ENCODE measurements around the gene MSH5. TPM values are rescaled to one million over a fixed set of nuclear protein-coding genes. Genes with fewer than 3 reads are reported as not detected.

MSH5 gene
- total RNA-seq, result 10 to 100 TPM; 35.7 to 57.2 TPM
- 61.1 TPM for polyA plus RNA-seq (2013, experiment 1 of 2)
- polyA plus RNA-seq (2013, experiment 2 of 2), result 49.7 TPM
- long read RNA-seq, experiment 1, partial matches to known transcripts, result 1 of 4 reads
- long read RNA-seq, experiment 1, other reads (novel, unspliced or antisense), result 3 of 4 reads
- long read RNA-seq, experiment 2, partial matches to known transcripts, result 1 of 16 reads
- long read RNA-seq, experiment 2, other reads (novel, unspliced or antisense), result 11 of 16 reads
- long read RNA-seq, experiment 3, partial matches to known transcripts, result 1 of 26 reads
- long read RNA-seq, experiment 3, other reads (novel, unspliced or antisense), result 22 of 26 reads
- long read RNA-seq, experiment 4, partial matches to known transcripts, result 1 of 4 reads
- long read RNA-seq, experiment 4, other reads (novel, unspliced or antisense), result 3 of 4 reads

DNA sequence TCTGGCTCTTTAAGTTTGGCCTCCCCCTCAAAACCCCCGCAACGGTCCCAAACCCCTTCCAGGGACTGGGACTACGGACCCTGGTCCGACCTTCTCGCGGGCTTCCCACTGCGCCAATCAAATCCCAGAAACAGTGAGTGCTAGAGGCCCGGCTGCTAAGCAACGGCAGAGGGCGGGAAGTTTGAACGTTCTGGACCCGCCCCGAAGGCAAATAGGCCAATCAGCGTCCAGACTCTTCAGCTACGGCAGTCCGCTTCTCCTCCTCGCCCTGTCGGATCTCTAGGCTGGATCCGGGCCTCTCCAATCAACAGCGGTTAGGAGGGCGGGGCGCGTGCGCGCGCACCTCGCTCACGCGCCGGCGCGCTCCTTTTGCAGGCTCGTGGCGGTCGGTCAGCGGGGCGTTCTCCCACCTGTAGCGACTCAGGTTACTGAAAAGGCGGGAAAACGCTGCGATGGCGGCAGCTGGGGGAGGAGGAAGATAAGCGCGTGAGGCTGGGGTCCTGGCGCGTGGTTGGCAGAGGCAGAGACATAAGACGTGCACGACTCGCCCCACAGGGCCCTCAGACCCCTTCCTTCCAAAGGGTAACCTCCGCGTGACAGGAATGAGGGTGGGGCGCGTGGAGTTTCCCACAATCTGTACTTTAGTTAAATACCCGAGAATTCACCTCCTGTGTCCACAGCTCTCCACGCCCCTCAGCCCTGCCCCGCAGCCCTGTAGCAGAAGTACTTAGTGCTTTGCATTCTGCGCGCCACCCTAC lies at the start of gene MSH5:
Gene MSH5, plus strand, starts transcription at position 367 of the 758 bp plus-strand sequence. CDS start 462 bp downstream, outside the sequence.
- Histone ChIP-seq H3K9ac (ENCODE audit: extremely low read depth, low read length, poor library complexity, severe bottlenecking) (peak within 1 kb of the TSS; percentile 64), H3K4me3 (ENCODE audit: low read length) (peak within 1 kb of the TSS; percentile 80), H3K9me3 (ENCODE audit: control insufficient read depth, low read length) (no peaks in the 10 kb centered on the region), H3K27me3 (ENCODE audit: control insufficient read depth, insufficient read depth, low read length, poor library complexity, severe bottlenecking) (no peaks in the 10 kb centered on the region), H3K4me1 (ENCODE audit: control insufficient read depth, insufficient read depth, low read length) (peaks cover 13% of the 10 kb centered on the region), H3K27ac (ENCODE audit: low read depth, low read length) (peak within 1 kb of the TSS; percentile 78), H3K36me3 (ENCODE audit: control insufficient read depth, insufficient read depth, low read length) (peaks cover 5% of the 10 kb centered on the region)
- WGBS, 2 experiments (ENCODE audit: insufficient coverage in 1 of 2, insufficient read length in 1 of 2), result 3 to 6% methylated on average over 31 to 58 of the region's 58 CpGs
- Mint-ChIP-seq H3K4me1 (peaks cover 43% of the 10 kb centered on the region), H3K4me3 (peak within 1 kb of the TSS; percentile 99), H3K27ac (peak within 1 kb of the TSS; percentile 97), H3K36me3 (ENCODE audit: low read depth) (peaks cover 12% of the 10 kb centered on the region), H3K27me3 (ENCODE audit: insufficient read depth) (no peaks in the 10 kb centered on the region), H3K9me3 (no peaks in the 10 kb centered on the region)
- TF ChIP-seq CTCF (conservative IDR thresholded peaks at IDR 0.05), result no peak
- peak; percentile 100 for DNase-seq

GRCh38 chr6:31690231-31691077 lies 49.4 kb upstream of the MSH5 start:
- no peak for DNase-seq
- no peak overlapping the region for H3K27ac ChIP-seq (ENCODE audit: low read depth, low read length)
- Mint-ChIP-seq H3K4me1 (peaks cover 15% of the 10 kb centered on the region), H3K36me3 (ENCODE audit: low read depth) (peaks cover 71% of the 10 kb centered on the region), H3K9me3 (no peaks in the 10 kb centered on the region), H3K27ac (peak overlapping the region; percentile 83), H3K4me3 (no peak overlapping the region), H3K27me3 (ENCODE audit: insufficient read depth) (no peaks in the 10 kb centered on the region)
- peaks cover 13% of the 10 kb centered on the region for H3K4me1 ChIP-seq (ENCODE audit: control insufficient read depth, insufficient read depth, low read length)
- TF ChIP-seq CTCF (conservative IDR thresholded peaks at IDR 0.05), result no peak
- H3K4me3 ChIP-seq (ENCODE audit: low read length), result no peak overlapping the region
- peaks cover 81% of the 10 kb centered on the region for H3K36me3 ChIP-seq (ENCODE audit: control insufficient read depth, insufficient read depth, low read length)
- H3K27me3 ChIP-seq (ENCODE audit: control insufficient read depth, insufficient read depth, low read length, poor library complexity, severe bottlenecking), result no peaks in the 10 kb centered on the region
- H3K9ac ChIP-seq (ENCODE audit: extremely low read depth, low read length, poor library complexity, severe bottlenecking), result no peak overlapping the region
- H3K9me3 ChIP-seq (ENCODE audit: control insufficient read depth, low read length), result no peaks in the 10 kb centered on the region
- 70 to 74% methylated on average over 4 to 9 of the region's 10 CpGs for WGBS, 2 experiments (ENCODE audit: insufficient coverage in 1 of 2, insufficient read length in 1 of 2)

- H3K4me3 Mint-ChIP-seq, result no peak overlapping the region
- peaks cover 68% of the 10 kb centered on the region for H3K36me3 Mint-ChIP-seq (ENCODE audit: low read depth)
- no peaks in the 10 kb centered on the region for H3K9me3 Mint-ChIP-seq
- Histone ChIP-seq H3K9ac (ENCODE audit: extremely low read depth, low read length, poor library complexity, severe bottlenecking) (no peak overlapping the region), H3K27me3 (ENCODE audit: control insufficient read depth, insufficient read depth, low read length, poor library complexity, severe bottlenecking) (no peaks in the 10 kb centered on the region), H3K9me3 (ENCODE audit: control insufficient read depth, low read length) (no peaks in the 10 kb centered on the region), H3K36me3 (ENCODE audit: control insufficient read depth, insufficient read depth, low read length) (peaks cover 76% of the 10 kb centered on the region), H3K4me1 (ENCODE audit: control insufficient read depth, insufficient read depth, low read length) (peaks cover 13% of the 10 kb centered on the region), H3K27ac (ENCODE audit: low read depth, low read length) (no peak overlapping the region), H3K4me3 (ENCODE audit: low read length) (no peak overlapping the region)
- 93 to 100% methylated on average over 3 to 5 of the region's 6 CpGs for WGBS, 2 experiments (ENCODE audit: insufficient coverage in 1 of 2, insufficient read length in 1 of 2)
- DNase-seq, result no peak
- H3K27ac Mint-ChIP-seq, result peak overlapping the region; percentile 83
- no peaks in the 10 kb centered on the region for H3K27me3 Mint-ChIP-seq (ENCODE audit: insufficient read depth)
- no peak for TF ChIP-seq CTCF (conservative IDR thresholded peaks at IDR 0.05)
- peaks cover 15% of the 10 kb centered on the region for H3K4me1 Mint-ChIP-seq
Observed at GRCh38 chr6:31691078-31691463, 48.7 kb upstream of the MSH5 start.

Data from endodermal cell (in vitro differentiated cells).